Spleen (tissue), 11 donors: Measurements from ENCODE around the gene PDZD2. TPM values are rescaled to one million over a fixed set of nuclear protein-coding genes. Genes with fewer than 3 reads are reported as not detected.
A peak's percentile ranks its signal among the peaks of the same experiment; 100 is the strongest.

Experiments used
- DNase-seq: peaks from one replicate; pipeline ENCODE4 v3.0.0-alpha.2; 2020
- H3K27ac ChIP-seq, 8 donors: fragments of 200-600 bp; sonication (generic) in 7 of 8; 1 replicate in 4 of 8; 2 replicates in 4 of 8; pipeline versions ENCODE4 v1.5.0 to v1.8.0; 2016 to 2021; ENCODE audit warnings: inconsistent platforms in 4 of 8, mild to moderate bottlenecking in 4 of 8, moderate library complexity in 1 of 8
- H3K27me3 ChIP-seq, 7 donors: fragments of 200-600 bp; sonication (generic) in 6 of 7; replicated peaks in 1 of 7; 1 replicate in 4 of 7; 2 replicates in 3 of 7; pipeline versions ENCODE4 v1.5.0 to v1.8.0; 2016 to 2021; ENCODE audit warnings: inconsistent platforms in 3 of 7, mild to moderate bottlenecking in 1 of 7
- H3K36me3 ChIP-seq, 6 donors: fragments of 200-600 bp; sonication (generic) in 5 of 6; 1 replicate in 4 of 6; 2 replicates in 2 of 6; pipeline versions ENCODE4 v1.5.0 to v1.8.0; 2016 to 2021; ENCODE audit warnings: inconsistent platforms in 2 of 6
- H3K4me1 ChIP-seq, 6 donors: fragments of 200-600 bp; sonication (generic) in 5 of 6; 1 replicate in 3 of 6; 2 replicates in 3 of 6; pipeline versions ENCODE4 v1.5.0 to v1.8.0; 2016 to 2021; ENCODE audit warnings: inconsistent platforms in 3 of 6
- H3K4me3 ChIP-seq, 8 donors: fragments of 200-600 bp; sonication (generic) in 7 of 8; 1 replicate in 4 of 8; 2 replicates in 4 of 8; pipeline versions ENCODE4 v1.5.0 to v1.8.0; 2016 to 2021; ENCODE audit warnings: inconsistent platforms in 4 of 8, mild to moderate bottlenecking in 4 of 8, moderate library complexity in 2 of 8
- H3K9me3 ChIP-seq, 8 donors: fragments of 200-600 bp; sonication (generic) in 7 of 8; 1 replicate in 4 of 8; 2 replicates in 4 of 8; pipeline versions ENCODE4 v1.5.0 to v1.8.0; 2016 to 2021; ENCODE audit warnings: inconsistent platforms in 4 of 8
- POLR2A ChIP-seq, 3 donors: fragments of 450-650 bp; IDR thresholded peaks; one replicate each; pipeline ENCODE4 v1.5.1; 2017; ENCODE audit warnings: antibody characterized with exemption in 3 of 3, mild to moderate bottlenecking in 1 of 3
- POLR2AphosphoS5 ChIP-seq, 3 donors: sonication (generic); formaldehyde crosslinking; IDR thresholded peaks; one replicate each; pipeline ENCODE4 v1.5.1; 2017; ENCODE audit warnings: antibody characterized with exemption in 3 of 3
- WGBS, 5 donors: extraction: QIAGEN DNeasy Blood & Tissue Kit in 3 of 5; methylation state at CpG; one replicate each; pipeline versions ENCODE4 v1.1.5 to v1.1.7; 2013 to 2018; 5-methylcytosine and 5-hydroxymethylcytosine counted together
- intact Hi-C: fragments of 100-400 bp; cut with DNase I; formaldehyde crosslinking; loops from one replicate; pipeline ENCODE4 v1.15.0; 2023; ENCODE audit warnings: low total_unique reads
- polyA plus RNA-seq, 3 donors: library from polyadenylated mRNA; stranded (reverse); fragments of 200-250 nt; gene quantifications; one replicate each; pipeline ENCODE4 v1.2.1, GENCODE V29; 2013
- total RNA-seq, 7 donors: library from RNA; depleted of rRNA in 3 of 7; stranded (reverse); fragments of >200 nt in 3 of 7; fragmentation: NEBNext Ultra II Directional in 4 of 7; extraction: Animal tissue kit (Norgen Biotek cat#: 25700) in 4 of 7; gene quantifications; one replicate each; pipeline versions ENCODE4 v1.1.0 to v1.2.1, GENCODE V29; 2016 to 2021
- TF ChIP-seq, protein P1 (sequence below), 11 experiments: fragments of 200-600 bp in 7 of 11; fragments of 450-650 bp in 4 of 11; sonication (generic) in 4 of 11; IDR thresholded peaks in 8 of 11; conservative IDR thresholded peaks in 3 of 11; 1 replicate in 7 of 11; 2 replicates in 4 of 11; pipeline versions ENCODE4 v1.4.0 to v1.8.0; 2016 to 2021; ENCODE audit warnings: antibody characterized with exemption in 11 of 11, inconsistent platforms in 4 of 11, mild to moderate bottlenecking in 1 of 11
- donor health status: healthy with polysubstance abuse.
- donor health status: DM: no; HTN: no; CAD: no; lungs with moderate emphysema.
- donor health status: DM: no; HTN: no; CAD: no.
- donor health status: Bipolar disorder and iron deficiency.
- donor health status: healthy.
- donor health status: DM: no; HTN: no; CAD: no.
- donor health status: DM: yes; HTN: yes; CAD: no.

Gene PDZD2
- total and polyA plus RNA-seq, 10 donors, result 0.09 to 4.7 (median 2.4) TPM

DNA sequence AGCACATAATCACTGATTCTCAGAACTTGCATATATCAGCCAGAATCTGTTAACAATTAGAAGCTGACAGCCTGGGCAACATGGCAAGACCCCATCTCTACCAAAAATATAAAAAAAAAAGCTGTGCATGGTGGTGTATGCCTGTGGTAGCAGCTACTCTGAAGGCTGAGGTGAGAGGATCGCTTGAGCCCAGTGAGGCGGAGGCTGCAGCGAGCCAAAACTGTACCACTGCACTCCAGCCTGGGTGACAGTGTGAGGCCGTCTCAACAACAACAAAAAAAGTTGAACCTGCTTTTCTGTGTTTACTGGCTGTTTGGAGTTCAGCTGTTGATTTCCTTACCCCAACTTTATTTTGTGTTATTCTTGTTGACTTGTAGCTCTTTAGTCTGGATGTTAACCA lies 468.4 kb downstream of the PDZD2 start:
- H3K9me3 ChIP-seq, result no peaks in the 10 kb centered on the region
- no peak overlapping the region for H3K4me3 ChIP-seq
- TF ChIP-seq POLR2AphosphoS5 (IDR thresholded peaks at IDR 0.05) (peak in 1 of 3 donors; percentile 9), POLR2A (IDR thresholded peaks at IDR 0.05) (no peak)
- TF ChIP-seq, protein P1, sequence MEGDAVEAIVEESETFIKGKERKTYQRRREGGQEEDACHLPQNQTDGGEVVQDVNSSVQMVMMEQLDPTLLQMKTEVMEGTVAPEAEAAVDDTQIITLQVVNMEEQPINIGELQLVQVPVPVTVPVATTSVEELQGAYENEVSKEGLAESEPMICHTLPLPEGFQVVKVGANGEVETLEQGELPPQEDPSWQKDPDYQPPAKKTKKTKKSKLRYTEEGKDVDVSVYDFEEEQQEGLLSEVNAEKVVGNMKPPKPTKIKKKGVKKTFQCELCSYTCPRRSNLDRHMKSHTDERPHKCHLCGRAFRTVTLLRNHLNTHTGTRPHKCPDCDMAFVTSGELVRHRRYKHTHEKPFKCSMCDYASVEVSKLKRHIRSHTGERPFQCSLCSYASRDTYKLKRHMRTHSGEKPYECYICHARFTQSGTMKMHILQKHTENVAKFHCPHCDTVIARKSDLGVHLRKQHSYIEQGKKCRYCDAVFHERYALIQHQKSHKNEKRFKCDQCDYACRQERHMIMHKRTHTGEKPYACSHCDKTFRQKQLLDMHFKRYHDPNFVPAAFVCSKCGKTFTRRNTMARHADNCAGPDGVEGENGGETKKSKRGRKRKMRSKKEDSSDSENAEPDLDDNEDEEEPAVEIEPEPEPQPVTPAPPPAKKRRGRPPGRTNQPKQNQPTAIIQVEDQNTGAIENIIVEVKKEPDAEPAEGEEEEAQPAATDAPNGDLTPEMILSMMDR (IDR thresholded peaks at IDR 0.05 in 8 of 11, conservative IDR thresholded peaks at IDR 0.05 in 3 of 11), result no peak
- H3K27me3 ChIP-seq, result no peaks in the 10 kb centered on the region
- DNase-seq, result no peak
- WGBS, 5 donors, result 92 to 98% (median 96%) methylated on average over 4 of the region's 4 CpGs
- H3K27ac ChIP-seq, result no peak overlapping the region
- intact Hi-C loops, result no loop called here
- H3K36me3 ChIP-seq, result peaks cover 3 to 100% (median 75%) of the 10 kb centered on the region in 6 donors
- no peaks in the 10 kb centered on the region for H3K4me1 ChIP-seq

DNA sequence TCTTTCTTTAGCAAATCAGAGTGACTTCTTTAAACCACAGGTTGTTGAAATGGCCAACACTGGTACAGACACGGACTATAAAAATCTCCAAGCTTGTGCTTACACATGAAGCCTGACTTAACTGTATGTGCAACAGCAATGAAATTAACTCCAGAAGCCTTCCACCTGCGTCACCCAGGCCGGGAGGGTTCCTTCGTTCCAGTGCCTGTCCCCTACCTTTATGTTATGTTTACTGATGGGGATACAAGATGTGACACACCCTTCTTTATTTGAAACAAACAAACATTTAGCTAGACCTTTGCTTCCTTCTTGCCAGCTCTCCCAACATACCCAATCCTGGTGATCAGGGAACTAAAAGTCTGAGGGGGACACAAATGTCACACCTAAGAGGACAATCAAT lies 469.2 kb downstream of the PDZD2 start:
- Histone ChIP-seq H3K4me3 (no peak overlapping the region), H3K9me3 (no peaks in the 10 kb centered on the region), H3K4me1 (no peaks in the 10 kb centered on the region), H3K27ac (no peak overlapping the region), H3K36me3 (peaks cover 3 to 100% (median 72%) of the 10 kb centered on the region in 6 donors), H3K27me3 (no peaks in the 10 kb centered on the region)
- DNase-seq, result no peak
- intact Hi-C loops, result no loop called here
- 92 to 96% (median 95%) methylated on average over 4 of the region's 4 CpGs for WGBS, 5 donors
- TF ChIP-seq POLR2AphosphoS5 (IDR thresholded peaks at IDR 0.05) (no peak), POLR2A (IDR thresholded peaks at IDR 0.05) (no peak)
- TF ChIP-seq, protein P1 (IDR thresholded peaks at IDR 0.05 in 8 of 11, conservative IDR thresholded peaks at IDR 0.05 in 3 of 11), result no peak

DNA sequence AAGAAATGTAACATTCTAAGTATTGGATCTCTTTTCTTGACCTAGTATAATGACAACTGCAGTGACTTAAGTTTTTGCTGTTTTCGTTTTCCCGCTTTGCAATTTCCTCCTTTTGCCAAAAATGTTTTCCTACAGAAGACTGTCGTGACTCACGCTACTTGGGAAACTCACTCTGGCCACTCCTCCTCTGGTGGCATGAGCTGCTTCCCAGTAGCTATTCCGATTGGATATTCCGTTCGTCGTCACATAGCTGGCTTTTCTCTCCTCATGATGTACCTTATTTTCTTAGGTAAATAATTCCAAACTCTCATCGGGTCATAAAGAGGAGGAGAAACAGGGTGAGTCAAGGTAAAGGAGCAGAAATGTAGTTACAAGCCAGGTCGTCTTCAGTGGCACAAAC lies 470.3 kb downstream of the PDZD2 start:
- intact Hi-C loops, result no loop called here
- no peaks in the 10 kb centered on the region for H3K9me3 ChIP-seq
- H3K36me3 ChIP-seq, result peaks cover 2 to 100% (median 69%) of the 10 kb centered on the region in 6 donors
- no peak for DNase-seq
- no peaks in the 10 kb centered on the region for H3K27me3 ChIP-seq
- no peak overlapping the region for H3K4me3 ChIP-seq
- no peak overlapping the region for H3K27ac ChIP-seq
- WGBS, 5 donors, result 93 to 98% (median 95%) methylated on average over 10 of the region's 10 CpGs
- no peaks in the 10 kb centered on the region for H3K4me1 ChIP-seq
- TF ChIP-seq POLR2A (IDR thresholded peaks at IDR 0.05) (no peak), POLR2AphosphoS5 (IDR thresholded peaks at IDR 0.05) (no peak)
- TF ChIP-seq, protein P1 (IDR thresholded peaks at IDR 0.05 in 8 of 11, conservative IDR thresholded peaks at IDR 0.05 in 3 of 11), result no peak

GRCh38 chr5:32110111-32110696 lies 471.3 kb downstream of the PDZD2 start:
- H3K9me3 ChIP-seq, result no peaks in the 10 kb centered on the region
- H3K27ac ChIP-seq, result no peak overlapping the region
- H3K4me3 ChIP-seq, result no peak overlapping the region
- TF ChIP-seq POLR2A (IDR thresholded peaks at IDR 0.05) (no peak), POLR2AphosphoS5 (IDR thresholded peaks at IDR 0.05) (no peak)
- TF ChIP-seq, protein P1 (IDR thresholded peaks at IDR 0.05 in 8 of 11, conservative IDR thresholded peaks at IDR 0.05 in 3 of 11), result no peak
- H3K27me3 ChIP-seq, result no peaks in the 10 kb centered on the region
- DNase-seq, result no peak
- peaks cover 0 to 99% (median 62%) of the 10 kb centered on the region in 6 donors for H3K36me3 ChIP-seq
- no peaks in the 10 kb centered on the region for H3K4me1 ChIP-seq
- intact Hi-C loops, result no loop called here
- 92 to 95% (median 93%) methylated on average over 5 of the region's 5 CpGs for WGBS, 5 donors
